H9 (cell line): Measurements from ENCODE around the gene CLIP1. TPM values are rescaled to one million over a fixed set of nuclear protein-coding genes. Genes with fewer than 3 reads are reported as not detected.

Experiments used
- DNase-seq: peaks from one replicate; pipeline ENCODE4 v3.0.0-alpha.2; 2017
- H2AFZ ChIP-seq: one replicate; pipeline ENCODE4 v1.6.1; 2013; ENCODE audit warnings: mild to moderate bottlenecking, low read length, control low read depth, moderate library complexity
- H2AK5ac ChIP-seq: 2 replicates; pipeline ENCODE4 v1.6.1; 2013; ENCODE audit warnings: low read length, control low read depth, mixed read lengths; ENCODE audit not compliant: insufficient read length
- H2BK120ac ChIP-seq: one replicate; pipeline ENCODE4 v1.6.1; 2013; ENCODE audit warnings: low read depth, mild to moderate bottlenecking, low read length, control low read depth, inconsistent platforms; ENCODE audit not compliant: poor library complexity, severe bottlenecking
- H2BK12ac ChIP-seq: 2 replicates; pipeline ENCODE4 v1.6.1; 2013; ENCODE audit warnings: low read length, control low read depth, mixed read lengths, low read depth; ENCODE audit not compliant: insufficient read length
- H2BK15ac ChIP-seq: 2 replicates; pipeline ENCODE4 v1.6.1; 2013; ENCODE audit warnings: low read depth, low read length, control low read depth
- H2BK20ac ChIP-seq: one replicate; pipeline ENCODE4 v1.6.1; 2013; ENCODE audit warnings: low read depth, mild to moderate bottlenecking, low read length, control low read depth, inconsistent platforms; ENCODE audit not compliant: poor library complexity, severe bottlenecking
- H2BK5ac ChIP-seq: 2 replicates; pipeline ENCODE4 v1.6.1; 2013; ENCODE audit warnings: low read length, control low read depth, mixed read lengths; ENCODE audit not compliant: insufficient read length
- H3K14ac ChIP-seq: 2 replicates; pipeline ENCODE4 v1.6.1; 2013; ENCODE audit warnings: low read length, control low read depth; ENCODE audit not compliant: insufficient read depth
- H3K18ac ChIP-seq: 2 replicates; pipeline ENCODE4 v1.6.1; 2013; ENCODE audit warnings: low read depth, mild to moderate bottlenecking, mixed read lengths, low read length, control low read depth; ENCODE audit not compliant: insufficient read length
- H3K23ac ChIP-seq: 2 replicates; pipeline ENCODE4 v1.6.1; 2013; ENCODE audit warnings: low read length, control low read depth, mixed read lengths, low read depth; ENCODE audit not compliant: insufficient read length
- H3K23me2 ChIP-seq: 2 replicates; pipeline ENCODE4 v1.6.1; 2013; ENCODE audit warnings: low read depth, mild to moderate bottlenecking, mixed read lengths, low read length, control low read depth; ENCODE audit not compliant: insufficient read length, poor library complexity, severe bottlenecking
- H3K27ac ChIP-seq: 2 replicates; pipeline ENCODE4 v1.5.1; 2013; ENCODE audit warnings: low read length, control low read depth, mixed read lengths, low read depth; ENCODE audit not compliant: insufficient read length
- H3K27me3 ChIP-seq: 2 replicates; pipeline ENCODE4 v1.6.1; 2013; ENCODE audit warnings: low read length, control low read depth, inconsistent platforms; ENCODE audit not compliant: insufficient read depth
- H3K4ac ChIP-seq: 2 replicates; pipeline ENCODE4 v1.6.1; 2013; ENCODE audit warnings: low read depth, mild to moderate bottlenecking, control low read depth, inconsistent platforms, low read length, moderate library complexity
- H3K4me1 ChIP-seq: 2 replicates; pipeline ENCODE4 v1.6.1; 2013; ENCODE audit warnings: low read length, control low read depth, inconsistent platforms; ENCODE audit not compliant: insufficient read depth
- H3K4me2 ChIP-seq: 2 replicates; pipeline ENCODE4 v1.6.1; 2013; ENCODE audit warnings: low read length, control low read depth, mixed read lengths; ENCODE audit not compliant: insufficient read length, insufficient read depth
- H3K56ac ChIP-seq: 2 replicates; pipeline ENCODE4 v1.6.1; 2013; ENCODE audit warnings: low read depth, mild to moderate bottlenecking, mixed read lengths, low read length, control low read depth; ENCODE audit not compliant: insufficient read length
- H3K79me1 ChIP-seq: 2 replicates; pipeline ENCODE4 v1.6.1; 2013; ENCODE audit warnings: low read depth, mild to moderate bottlenecking, moderate library complexity, low read length, control low read depth, inconsistent platforms; ENCODE audit not compliant: insufficient read depth, poor library complexity, severe bottlenecking
- H3K79me2 ChIP-seq: 2 replicates; pipeline ENCODE4 v1.6.1; 2013; ENCODE audit warnings: low read length, control low read depth, inconsistent platforms; ENCODE audit not compliant: insufficient read depth
- H3K9ac ChIP-seq: 2 replicates; pipeline ENCODE4 v1.6.1; 2013; ENCODE audit warnings: low read length, control low read depth, mixed read lengths; ENCODE audit not compliant: insufficient read length; ENCODE audit errors: extremely low read depth
- H3K9me3 ChIP-seq: one replicate; pipeline ENCODE4 v1.6.1; 2013; ENCODE audit warnings: low read depth, low read length, inconsistent platforms; ENCODE audit not compliant: control insufficient read depth
- H3T11ph ChIP-seq: one replicate; pipeline ENCODE4 v1.6.1; 2013; ENCODE audit warnings: mild to moderate bottlenecking, low read length, control low read depth, inconsistent platforms
- H4K20me1 ChIP-seq: one replicate; pipeline ENCODE4 v1.6.1; 2013; ENCODE audit not compliant: control insufficient read depth, insufficient read length, insufficient read depth
- H4K5ac ChIP-seq: 2 replicates; pipeline ENCODE4 v1.6.1; 2013; ENCODE audit warnings: low read depth, mild to moderate bottlenecking, mixed read lengths, low read length, control low read depth; ENCODE audit not compliant: insufficient read length
- H4K8ac ChIP-seq: replicated peaks from 2 replicates; pipeline ENCODE4 v1.6.1; 2013; ENCODE audit warnings: low read length, control low read depth, mixed read lengths, low read depth; ENCODE audit not compliant: insufficient read length
- H4K91ac ChIP-seq: 2 replicates; pipeline ENCODE4 v1.6.1; 2013; ENCODE audit warnings: low read depth, mild to moderate bottlenecking, moderate library complexity, mixed read lengths, low read length, control low read depth; ENCODE audit not compliant: insufficient read length
- H3K27ac Mint-ChIP-seq, 3 experiments: 2 replicates in 2 of 3; 3 replicates in 1 of 3; pipeline ENCODE4 v1.8.0; 2020 to 2021; ENCODE audit warnings: mixed read lengths in 3 of 3, mild to moderate bottlenecking in 1 of 3, moderate library complexity in 1 of 3
- H3K27me3 Mint-ChIP-seq: 2 replicates; pipeline ENCODE4 v1.8.0; 2021; ENCODE audit warnings: low read depth, mild to moderate bottlenecking, moderate library complexity, mixed read lengths
- H3K36me3 Mint-ChIP-seq, 3 experiments: 2 replicates in 2 of 3; 3 replicates in 1 of 3; pipeline ENCODE4 v1.8.0; 2020 to 2021; ENCODE audit warnings: low read depth in 3 of 3, mixed read lengths in 3 of 3; ENCODE audit not compliant: insufficient read depth in 1 of 3
- H3K4me1 Mint-ChIP-seq, 2 experiments: 2 replicates each; pipeline ENCODE4 v1.8.0; 2020; ENCODE audit warnings: mixed read lengths in 2 of 2
- H3K4me3 Mint-ChIP-seq, 2 experiments: 2 replicates in 1 of 2; 3 replicates in 1 of 2; pipeline ENCODE4 v1.8.0; 2020 to 2021; ENCODE audit warnings: mild to moderate bottlenecking in 2 of 2, mixed read lengths in 2 of 2, moderate library complexity in 1 of 2
- H3K9me3 Mint-ChIP-seq, 2 experiments: 2 replicates in 1 of 2; 3 replicates in 1 of 2; pipeline ENCODE4 v1.8.0; 2020; ENCODE audit warnings: mild to moderate bottlenecking in 2 of 2, mixed read lengths in 2 of 2, moderate library complexity in 1 of 2
- WGBS: extraction: QIAGEN DNeasy Blood & Tissue Kit; methylation state at CpG from one replicate; pipeline ENCODE4 v1.1.7; 2013; ENCODE audit warnings: missing lambda C conversion rate, low lambda C conversion rate, mixed read lengths; ENCODE audit not compliant: insufficient read length; ENCODE audit errors: extremely low coverage; 5-methylcytosine and 5-hydroxymethylcytosine counted together
- total RNA-seq: library from RNA; stranded (reverse); gene quantifications from 2 replicates; pipeline ENCODE4 v1.2.1, GENCODE V29; 2021
- TF ChIP-seq, protein P1 (sequence below): fragments of 200-600 bp; sonication (generic); conservative IDR thresholded peaks from 3 replicates; pipeline ENCODE4 v1.8.0; 2021; ENCODE audit warnings: antibody characterized with exemption, mild to moderate bottlenecking

The CLIP1 gene
- total RNA-seq, 1 experiment from 2014 or later, result 23.6 TPM

DNA sequence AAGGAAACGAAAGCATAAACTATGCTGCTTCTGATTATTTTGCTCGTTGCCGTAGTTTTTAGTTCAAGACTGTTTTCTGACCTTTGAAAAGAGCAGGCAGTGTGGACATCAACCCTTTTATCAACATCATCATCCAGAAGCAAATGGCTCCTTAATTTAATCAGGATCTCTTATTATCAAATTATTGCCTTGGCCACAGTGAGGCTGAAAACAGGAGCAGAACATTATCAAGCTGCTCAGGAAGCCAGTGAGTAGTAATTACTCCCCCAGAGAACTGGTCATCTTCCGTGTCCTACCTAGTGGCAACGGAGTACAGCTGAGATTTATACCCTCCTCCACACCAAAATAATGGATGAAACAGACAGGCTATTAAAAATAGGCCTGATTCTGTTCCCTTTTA is 194.4 kb downstream of the CLIP1 start:
- Histone ChIP-seq H2AFZ (no peak overlapping the region), H3K23ac (no peak overlapping the region), H4K20me1 (no peaks in the 10 kb centered on the region), H4K8ac (no peak overlapping the region), H3K4ac (no peak overlapping the region), H4K91ac (no peak overlapping the region), H2BK120ac (no peak overlapping the region), H3K4me2 (no peak overlapping the region), H3K79me1 (peaks cover 6% of the 10 kb centered on the region), H2BK15ac (no peak overlapping the region), H3K56ac (no peak overlapping the region), H3K27me3 (no peaks in the 10 kb centered on the region), H2BK12ac (no peak overlapping the region), H2BK5ac (no peak overlapping the region), H3K9me3 (no peaks in the 10 kb centered on the region), H4K5ac (no peak overlapping the region), H3K18ac (no peak overlapping the region), H3K4me1 (no peaks in the 10 kb centered on the region; the same call in 1 of the 2 replicates), H3K14ac (no peak overlapping the region), H3K79me2 (peaks cover 7% of the 10 kb centered on the region; the same call in 1 of the 2 replicates), H3T11ph (no peak overlapping the region), H3K27ac (no peak overlapping the region), H2AK5ac (no peak overlapping the region), H2BK20ac (no peak overlapping the region), H3K9ac (no peak overlapping the region), H3K23me2 (peaks cover 10% of the 10 kb centered on the region)
- WGBS, result no CpG with 5 or more reads among the region's 5 CpGs
- no peaks in the 10 kb centered on the region for H3K9me3 Mint-ChIP-seq
- H3K4me1 Mint-ChIP-seq, result peaks cover 15 to 26% of the 10 kb centered on the region in 2 experiments
- DNase-seq, result no peak
- H3K27ac Mint-ChIP-seq, result no peak overlapping the region
- no peak overlapping the region for H3K4me3 Mint-ChIP-seq
- no peaks in the 10 kb centered on the region; the same call in 1 of the 2 replicates for H3K27me3 Mint-ChIP-seq
- TF ChIP-seq, protein P1, sequence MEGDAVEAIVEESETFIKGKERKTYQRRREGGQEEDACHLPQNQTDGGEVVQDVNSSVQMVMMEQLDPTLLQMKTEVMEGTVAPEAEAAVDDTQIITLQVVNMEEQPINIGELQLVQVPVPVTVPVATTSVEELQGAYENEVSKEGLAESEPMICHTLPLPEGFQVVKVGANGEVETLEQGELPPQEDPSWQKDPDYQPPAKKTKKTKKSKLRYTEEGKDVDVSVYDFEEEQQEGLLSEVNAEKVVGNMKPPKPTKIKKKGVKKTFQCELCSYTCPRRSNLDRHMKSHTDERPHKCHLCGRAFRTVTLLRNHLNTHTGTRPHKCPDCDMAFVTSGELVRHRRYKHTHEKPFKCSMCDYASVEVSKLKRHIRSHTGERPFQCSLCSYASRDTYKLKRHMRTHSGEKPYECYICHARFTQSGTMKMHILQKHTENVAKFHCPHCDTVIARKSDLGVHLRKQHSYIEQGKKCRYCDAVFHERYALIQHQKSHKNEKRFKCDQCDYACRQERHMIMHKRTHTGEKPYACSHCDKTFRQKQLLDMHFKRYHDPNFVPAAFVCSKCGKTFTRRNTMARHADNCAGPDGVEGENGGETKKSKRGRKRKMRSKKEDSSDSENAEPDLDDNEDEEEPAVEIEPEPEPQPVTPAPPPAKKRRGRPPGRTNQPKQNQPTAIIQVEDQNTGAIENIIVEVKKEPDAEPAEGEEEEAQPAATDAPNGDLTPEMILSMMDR, result no peak
- peaks cover 12 to 37% (median 21%) of the 10 kb centered on the region in 3 experiments for H3K36me3 Mint-ChIP-seq
